Heart right ventricle (tissue), 16 donors: Measurements from ENCODE around the gene PRDM11. TPM values are rescaled to one million over a fixed set of nuclear protein-coding genes. Genes with fewer than 3 reads are reported as not detected.

Experiments
- ATAC-seq, 8 donors: fragments of 200-7000 bp; cut with Tn5 transposase; one replicate each; pipeline ENCODE4 v1.9.1; 2020; ENCODE audit warnings: mild to moderate bottlenecking in 8 of 8, moderate library complexity in 8 of 8, moderate number of reproducible peaks in 1 of 8
- DNase-seq, 2 donors: peaks; one replicate each; pipeline ENCODE4 v3.0.0-alpha.2; 2020
- H3K27ac ChIP-seq, 10 donors: fragments of 200-600 bp; sonication (generic) in 2 of 10; one replicate each; pipeline versions ENCODE4 v1.5.0 to v1.8.0; 2020 to 2022; ENCODE audit warnings: mild to moderate bottlenecking in 3 of 10
- H3K27me3 ChIP-seq, 7 donors: fragments of 200-600 bp; one replicate each; pipeline ENCODE4 v1.8.0; 2021 to 2022; ENCODE audit warnings: mild to moderate bottlenecking in 2 of 7
- H3K36me3 ChIP-seq, 9 donors: fragments of 200-600 bp; sonication (generic) in 1 of 9; one replicate each; pipeline versions ENCODE4 v1.5.0 to v1.8.0; 2020 to 2022; ENCODE audit warnings: mild to moderate bottlenecking in 2 of 9
- H3K4me1 ChIP-seq, 9 donors: fragments of 200-600 bp; sonication (generic) in 1 of 9; one replicate each; pipeline versions ENCODE4 v1.5.0 to v1.8.0; 2020 to 2022; ENCODE audit warnings: mild to moderate bottlenecking in 4 of 9
- H3K4me3 ChIP-seq, 10 donors: fragments of 200-600 bp; sonication (generic) in 2 of 10; one replicate each; pipeline versions ENCODE4 v1.5.0 to v1.8.0; 2020 to 2022; ENCODE audit warnings: mild to moderate bottlenecking in 7 of 10, moderate library complexity in 2 of 10
- H3K9me3 ChIP-seq, 11 donors: fragments of 200-600 bp in 10 of 11; sonication (generic) in 2 of 11; one replicate each; pipeline versions ENCODE4 v1.5.0 to v1.8.0; 2013 to 2022; ENCODE audit warnings: mild to moderate bottlenecking in 2 of 11, control low read depth in 1 of 11, moderate library complexity in 1 of 11
- WGBS, 2 donors: extraction: QIAGEN DNeasy Blood & Tissue Kit; methylation state at CpG; one replicate each; pipeline ENCODE4 v1.1.7; 2013; ENCODE audit warnings: inconsistent platforms in 1 of 2; 5-methylcytosine and 5-hydroxymethylcytosine counted together
- intact Hi-C, 10 donors: fragments of 100-400 bp; cut with DNase I; formaldehyde crosslinking; loops; one replicate each; pipeline versions ENCODE4 v1.11.1 to v1.14.2; 2022
- polyA plus RNA-seq, 2 donors: library from polyadenylated mRNA; stranded (reverse); fragments of 200-250 nt; gene quantifications; one replicate each; pipeline ENCODE4 v1.2.3, GENCODE V29; 2013
- total RNA-seq, 10 donors: library from RNA; stranded (reverse); fragmentation: NEBNext Ultra II Directional in 3 of 10; extraction: Animal tissue kit (Norgen Biotek cat#: 25700) in 3 of 10; gene quantifications; one replicate each; pipeline versions ENCODE4 v1.2.1 to v1.2.4, GENCODE V29; 2021 to 2023
- TF ChIP-seq, protein P1 (sequence below), 9 donors: fragments of 200-600 bp; sonication (generic) in 2 of 9; IDR thresholded peaks; one replicate each; pipeline versions ENCODE4 v1.5.0 to v1.8.0; 2021 to 2022; ENCODE audit warnings: antibody characterized with exemption in 9 of 9, mild to moderate bottlenecking in 5 of 9, moderate library complexity in 1 of 9
- donor health status: Arrhythmogenic right ventricular cardiomyopathy.
- donor health status: ischemic (EF 13 %, LVEDD 7.1; RV severe dilation, severe dysfunction).
- donor health status: healthy with polysubstance abuse.
- donor health status: DM: no; HTN: yes; CAD: no.
- donor health status: DM: no; HTN: no; CAD: no.
- donor health status: ischemic (EF 25% LVEDD 6.9; RV normal size, moderate dysfunction).
- donor health status: ischemic (EF 25% LVEDD 5.7; RV mildly dilated, moderate dysfunction).
- donor health status: healthy.
- donor health status: DM: yes; HTN: yes; CAD: no.
- donor health status: Ischemic cardiomyopathy.
- donor health status: ischemic (EF 35%, LVEDD 5.7; RV mildly dilated, moderate dysfunction).
- donor health status: nonischemic (EF 11% LVEDD 7.7; RV severe dilation, severe dysfunction).
- donor health status: DM: yes; HTN: yes; CAD: no.
- donor health status: PGD.
- donor health status: ischemic (EF 29% LVEDD 5.4; RV normal size, mild dysfunction).
- donor health status: nonischemic (EF 23%, LVEDD 6.1; RV moderate dilation, normal function).

PRDM11 gene
- total and polyA plus RNA-seq, 12 donors: 4.6 to 22.0 (median 14.8) TPM

DNA sequence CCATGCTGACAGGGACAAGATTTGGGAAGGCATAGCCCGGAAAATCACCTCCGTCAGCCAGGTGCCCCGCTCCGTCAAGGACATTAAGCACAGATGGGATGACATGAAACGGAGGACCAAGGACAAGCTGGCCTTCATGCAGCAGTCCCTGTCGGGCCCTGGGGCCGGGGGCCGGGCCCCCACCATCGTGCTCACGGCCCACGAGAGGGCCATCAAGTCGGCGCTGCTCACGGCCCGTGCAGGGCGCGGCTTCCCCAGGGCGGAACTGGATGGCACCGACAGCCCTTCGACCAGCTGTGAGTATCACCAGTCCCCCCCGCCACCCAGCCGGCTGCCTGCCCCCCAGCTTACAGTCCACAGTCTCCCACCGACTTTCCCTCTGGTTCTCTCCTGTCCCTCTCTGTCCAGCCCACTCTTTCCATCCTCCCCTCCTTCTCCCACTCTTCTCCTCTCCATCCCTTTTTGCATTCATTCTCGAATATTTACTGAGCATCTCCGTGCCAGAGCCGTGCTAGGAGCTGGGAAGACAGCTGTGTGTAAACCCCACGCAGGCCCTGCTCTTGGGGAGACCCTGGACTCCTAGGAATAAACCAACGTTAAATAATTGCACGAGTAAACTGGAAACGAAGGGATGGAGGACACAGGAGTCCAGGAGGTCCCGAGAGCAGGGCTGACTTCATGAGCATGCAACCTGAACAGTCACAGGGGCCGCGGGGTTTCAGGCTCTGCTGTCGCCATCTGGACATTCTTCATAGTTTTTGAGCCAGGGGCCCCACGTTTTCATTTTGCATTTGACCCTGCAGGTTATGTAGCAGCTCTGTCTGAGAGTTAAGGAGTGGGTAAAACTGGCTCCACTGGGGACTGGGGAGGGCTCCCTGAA is 62.8 kb downstream of the PRDM11 start:
- DNase-seq (no peak), ATAC-seq (no peak)
- Histone ChIP-seq H3K4me1 (peaks cover 20 to 37% (median 31%) of the 10 kb centered on the region in 9 donors), H3K27ac (peak overlapping the region; percentile 64 to 92 (median 80)), H3K4me3 (peak overlapping the region in 6 of 10 donors; percentile 2 to 33 (median 26)), H3K36me3 (peaks cover 0 to 34% (median 3%) of the 10 kb centered on the region in 9 donors), H3K9me3 (no peaks in the 10 kb centered on the region), H3K27me3 (no peaks in the 10 kb centered on the region)
- intact Hi-C loops: loop anchor here in 1 of 10 donors (2.0 kb wide), 1 partner anchor 14 kb away; no protein-coding TSS in a partner anchor
- 63 to 68% methylated on average over 29 to 35 of the region's 35 CpGs for WGBS, 2 donors
- TF ChIP-seq, protein P1, sequence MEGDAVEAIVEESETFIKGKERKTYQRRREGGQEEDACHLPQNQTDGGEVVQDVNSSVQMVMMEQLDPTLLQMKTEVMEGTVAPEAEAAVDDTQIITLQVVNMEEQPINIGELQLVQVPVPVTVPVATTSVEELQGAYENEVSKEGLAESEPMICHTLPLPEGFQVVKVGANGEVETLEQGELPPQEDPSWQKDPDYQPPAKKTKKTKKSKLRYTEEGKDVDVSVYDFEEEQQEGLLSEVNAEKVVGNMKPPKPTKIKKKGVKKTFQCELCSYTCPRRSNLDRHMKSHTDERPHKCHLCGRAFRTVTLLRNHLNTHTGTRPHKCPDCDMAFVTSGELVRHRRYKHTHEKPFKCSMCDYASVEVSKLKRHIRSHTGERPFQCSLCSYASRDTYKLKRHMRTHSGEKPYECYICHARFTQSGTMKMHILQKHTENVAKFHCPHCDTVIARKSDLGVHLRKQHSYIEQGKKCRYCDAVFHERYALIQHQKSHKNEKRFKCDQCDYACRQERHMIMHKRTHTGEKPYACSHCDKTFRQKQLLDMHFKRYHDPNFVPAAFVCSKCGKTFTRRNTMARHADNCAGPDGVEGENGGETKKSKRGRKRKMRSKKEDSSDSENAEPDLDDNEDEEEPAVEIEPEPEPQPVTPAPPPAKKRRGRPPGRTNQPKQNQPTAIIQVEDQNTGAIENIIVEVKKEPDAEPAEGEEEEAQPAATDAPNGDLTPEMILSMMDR (IDR thresholded peaks at IDR 0.05): no peak

DNA sequence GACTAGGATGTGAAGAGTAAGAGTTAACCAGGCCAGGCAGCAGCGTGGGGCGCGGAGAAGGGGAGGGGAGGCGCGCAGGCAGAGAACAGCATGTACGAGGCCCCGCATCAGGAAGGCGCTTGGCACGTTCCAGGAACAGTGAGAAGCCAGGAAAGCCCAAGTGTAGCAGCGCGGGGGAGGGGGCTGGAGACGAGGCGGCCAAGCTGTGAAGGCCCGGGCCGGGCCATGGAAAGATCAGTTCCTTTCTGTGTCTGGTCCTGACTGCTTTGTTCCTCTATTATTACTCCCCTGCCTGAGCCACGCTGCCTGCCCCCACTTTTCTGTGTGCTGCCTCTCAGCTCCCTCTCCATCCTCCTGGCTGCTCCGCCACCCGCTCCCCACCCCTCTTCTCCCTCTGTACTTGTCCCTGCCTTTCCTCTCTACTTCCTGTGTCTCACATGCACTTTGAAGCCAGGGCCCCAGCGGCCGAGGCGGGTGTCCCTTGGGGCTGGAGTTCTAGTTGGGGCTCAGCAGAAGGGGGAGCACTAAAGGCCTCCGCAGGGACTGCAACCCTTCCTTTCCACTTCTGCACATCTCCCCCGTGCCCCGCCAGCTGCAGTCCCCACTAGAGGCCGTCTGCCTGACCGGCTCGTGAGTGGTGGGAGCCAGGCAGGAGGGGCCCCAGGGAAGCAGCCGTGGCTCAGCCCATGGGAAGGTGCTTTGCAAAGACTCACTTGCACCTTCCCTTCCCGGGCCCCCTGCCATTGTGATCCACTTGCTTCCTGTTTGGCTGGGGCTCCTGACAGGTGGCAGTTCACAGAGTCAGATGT is 63.7 kb downstream of the PRDM11 start:
- intact Hi-C loops: loop anchor here in 5 of 10 donors (1.0 to 10.0 kb wide), 6 partner anchors 15 to 77 kb away; partner anchors contain the start of genes PRDM11 (in 2 of the 5) and SYT13 (in 1 of the 5)
- Histone ChIP-seq H3K36me3 (peaks cover 0 to 27% (median 3%) of the 10 kb centered on the region in 9 donors), H3K27me3 (no peaks in the 10 kb centered on the region), H3K4me3 (peak overlapping the region in 7 of 10 donors; percentile 2 to 33 (median 25)), H3K4me1 (peaks cover 20 to 41% (median 34%) of the 10 kb centered on the region in 9 donors), H3K9me3 (no peaks in the 10 kb centered on the region), H3K27ac (peak overlapping the region; percentile 64 to 92 (median 80))
- TF ChIP-seq, protein P1 (IDR thresholded peaks at IDR 0.05): peak in 2 of 9 donors; percentile 8 to 15
- 3 to 6% methylated on average over 28 to 29 of the region's 29 CpGs for WGBS, 2 donors
- DNase-seq (peak; percentile 84 to 89), ATAC-seq (peak; percentile 82 to 97 (median 94))

DNA sequence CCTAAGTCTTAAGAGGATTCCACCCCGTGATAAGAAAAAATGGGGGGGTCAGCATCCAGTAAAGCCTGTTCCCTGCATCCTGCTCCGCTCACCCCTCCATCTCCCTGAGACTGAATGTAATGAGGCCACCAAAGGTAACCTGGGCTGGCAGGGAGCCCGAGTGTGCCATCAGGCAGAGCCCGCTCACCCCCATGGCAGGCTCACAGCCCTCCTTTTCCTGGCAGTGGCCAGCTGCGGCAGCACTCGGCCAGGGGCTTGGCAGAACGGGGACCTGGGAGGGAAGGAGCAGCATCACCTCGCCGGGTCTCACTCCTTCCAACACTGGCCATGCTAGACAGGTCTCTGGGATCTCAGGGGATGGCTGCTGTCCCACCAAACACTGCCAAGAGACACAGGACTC is 64.4 kb downstream of the PRDM11 start:
- Histone ChIP-seq H3K4me1 (peaks cover 20 to 48% (median 37%) of the 10 kb centered on the region in 9 donors), H3K36me3 (peaks cover 0 to 20% (median 3%) of the 10 kb centered on the region in 9 donors), H3K27ac (peak overlapping the region in 9 of 10 donors; percentile 77 to 92 (median 80)), H3K9me3 (no peaks in the 10 kb centered on the region), H3K4me3 (peak overlapping the region in 1 of 10 donors; percentile 2), H3K27me3 (no peaks in the 10 kb centered on the region)
- ATAC-seq (peak in 1 of 8 donors; percentile 7), DNase-seq (no peak)
- WGBS, 2 donors: 72 to 81% methylated on average over 9 of the region's 9 CpGs
- TF ChIP-seq, protein P1 (IDR thresholded peaks at IDR 0.05): no peak
- intact Hi-C loops: loop anchor here in 5 of 10 donors (1.0 to 10.0 kb wide), 5 partner anchors 28 to 76 kb away; partner anchors contain the start of genes PRDM11 (in 2 of the 5) and SYT13 (in 1 of the 5)
